ENCODE measurements around the gene AHRR. TPM values are rescaled to one million over a fixed set of nuclear protein-coding genes. Genes with fewer than 3 reads are reported as not detected.
A peak's percentile ranks its signal among the peaks of the same experiment; 100 is the strongest.

Gene AHRR
- total RNA-seq, 1 experiment from 2014 or later, result 2.2 TPM

DNA sequence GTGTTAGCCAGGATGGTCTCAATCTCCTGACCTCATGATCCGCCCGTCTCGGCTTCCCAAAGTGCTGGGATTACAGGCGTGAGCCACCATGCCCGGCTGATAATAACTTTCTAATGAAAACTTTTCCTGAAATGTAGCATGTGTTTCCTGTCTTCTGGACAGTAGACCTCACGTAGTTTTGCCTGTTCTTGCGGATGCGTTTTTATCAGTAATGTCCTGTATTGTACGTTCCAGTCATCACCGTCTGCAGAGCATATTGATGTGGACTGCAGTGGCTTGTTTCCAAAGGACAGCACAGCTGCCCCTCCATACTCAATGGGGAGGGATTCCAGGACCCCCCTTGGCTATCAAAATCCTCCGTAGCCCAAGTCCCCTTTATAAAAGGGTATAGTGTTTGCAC lies 134.3 kb downstream of the AHRR start:
- peak; percentile 3 for DNase-seq
- TF ChIP-seq, protein P1, sequence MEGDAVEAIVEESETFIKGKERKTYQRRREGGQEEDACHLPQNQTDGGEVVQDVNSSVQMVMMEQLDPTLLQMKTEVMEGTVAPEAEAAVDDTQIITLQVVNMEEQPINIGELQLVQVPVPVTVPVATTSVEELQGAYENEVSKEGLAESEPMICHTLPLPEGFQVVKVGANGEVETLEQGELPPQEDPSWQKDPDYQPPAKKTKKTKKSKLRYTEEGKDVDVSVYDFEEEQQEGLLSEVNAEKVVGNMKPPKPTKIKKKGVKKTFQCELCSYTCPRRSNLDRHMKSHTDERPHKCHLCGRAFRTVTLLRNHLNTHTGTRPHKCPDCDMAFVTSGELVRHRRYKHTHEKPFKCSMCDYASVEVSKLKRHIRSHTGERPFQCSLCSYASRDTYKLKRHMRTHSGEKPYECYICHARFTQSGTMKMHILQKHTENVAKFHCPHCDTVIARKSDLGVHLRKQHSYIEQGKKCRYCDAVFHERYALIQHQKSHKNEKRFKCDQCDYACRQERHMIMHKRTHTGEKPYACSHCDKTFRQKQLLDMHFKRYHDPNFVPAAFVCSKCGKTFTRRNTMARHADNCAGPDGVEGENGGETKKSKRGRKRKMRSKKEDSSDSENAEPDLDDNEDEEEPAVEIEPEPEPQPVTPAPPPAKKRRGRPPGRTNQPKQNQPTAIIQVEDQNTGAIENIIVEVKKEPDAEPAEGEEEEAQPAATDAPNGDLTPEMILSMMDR (conservative IDR thresholded peaks at IDR 0.05), result no peak
- H3K9ac ChIP-seq (ENCODE audit: extremely low read depth, insufficient read length, low read length), result no peak overlapping the region
- no peaks in the 10 kb centered on the region for H3K23me2 ChIP-seq (ENCODE audit: insufficient read length, low read depth, low read length, poor library complexity, severe bottlenecking)
- no peak overlapping the region for H2BK5ac ChIP-seq (ENCODE audit: insufficient read length, low read length)
- no peak overlapping the region for H3K23ac ChIP-seq (ENCODE audit: insufficient read length, low read depth, low read length)
- no CpG with 5 or more reads among the region's 11 CpGs for WGBS (ENCODE audit: extremely low coverage, insufficient read length, low lambda C conversion rate)
- H3K4ac ChIP-seq (ENCODE audit: low read depth, low read length), result no peak overlapping the region
- no peak overlapping the region for H2AFZ ChIP-seq (ENCODE audit: low read length)
- H2BK120ac ChIP-seq (ENCODE audit: low read depth, low read length, poor library complexity, severe bottlenecking), result no peak overlapping the region
- H2BK12ac ChIP-seq (ENCODE audit: insufficient read length, low read depth, low read length), result no peak overlapping the region
- H4K91ac ChIP-seq (ENCODE audit: insufficient read length, low read depth, low read length), result no peak overlapping the region
- no peak overlapping the region for H4K5ac ChIP-seq (ENCODE audit: insufficient read length, low read depth, low read length)
- no peak overlapping the region for H3K14ac ChIP-seq (ENCODE audit: insufficient read depth, low read length)
- H3T11ph ChIP-seq (ENCODE audit: low read length), result no peak overlapping the region
- Mint-ChIP-seq H3K4me3 (no peak overlapping the region), H3K9me3 (peaks cover 10 to 15% of the 10 kb centered on the region in 2 experiments), H3K36me3 (ENCODE audit: insufficient read depth in 1 of 3, low read depth in 3 of 3) (peaks cover 43 to 88% (median 77%) of the 10 kb centered on the region in 3 experiments), H3K4me1 (peaks cover 13% of the 10 kb centered on the region in 2 experiments), H3K27ac (no peak overlapping the region; a peak in 2 of 7 replicates), H3K27me3 (ENCODE audit: low read depth) (no peaks in the 10 kb centered on the region)
- no peaks in the 10 kb centered on the region for H3K9me3 ChIP-seq (ENCODE audit: control insufficient read depth, low read depth, low read length)
- H2AK5ac ChIP-seq (ENCODE audit: insufficient read length, low read length), result no peak overlapping the region
- no peaks in the 10 kb centered on the region; the same call in 1 of the 2 replicates for H3K4me1 ChIP-seq (ENCODE audit: insufficient read depth, low read length)
- no peaks in the 10 kb centered on the region for H3K27me3 ChIP-seq (ENCODE audit: insufficient read depth, low read length)
- no peak overlapping the region for H2BK20ac ChIP-seq (ENCODE audit: low read depth, low read length, poor library complexity, severe bottlenecking)
- H4K20me1 ChIP-seq (ENCODE audit: control insufficient read depth, insufficient read depth, insufficient read length), result no peaks in the 10 kb centered on the region
- H3K18ac ChIP-seq (ENCODE audit: insufficient read length, low read depth, low read length), result no peak overlapping the region
- H3K79me1 ChIP-seq (ENCODE audit: insufficient read depth, low read depth, low read length, poor library complexity, severe bottlenecking), result no peaks in the 10 kb centered on the region
- no peak overlapping the region for H3K4me2 ChIP-seq (ENCODE audit: insufficient read depth, insufficient read length, low read length)
- H3K27ac ChIP-seq (ENCODE audit: insufficient read length, low read depth, low read length), result no peak overlapping the region
- H4K8ac ChIP-seq (replicated peaks; ENCODE audit: insufficient read length, low read depth, low read length), result no peak overlapping the region
- H3K56ac ChIP-seq (ENCODE audit: insufficient read length, low read depth, low read length), result no peak overlapping the region
- no peak overlapping the region for H2BK15ac ChIP-seq (ENCODE audit: low read depth, low read length)
- no peaks in the 10 kb centered on the region for H3K79me2 ChIP-seq (ENCODE audit: insufficient read depth, low read length)
